ENCODE measurements around the gene S100A5. TPM values are rescaled to one million over a fixed set of nuclear protein-coding genes. Genes with fewer than 3 reads are reported as not detected.

Gene S100A5
- total RNA-seq, 1 donor from 2014 or later: not detected

DNA sequence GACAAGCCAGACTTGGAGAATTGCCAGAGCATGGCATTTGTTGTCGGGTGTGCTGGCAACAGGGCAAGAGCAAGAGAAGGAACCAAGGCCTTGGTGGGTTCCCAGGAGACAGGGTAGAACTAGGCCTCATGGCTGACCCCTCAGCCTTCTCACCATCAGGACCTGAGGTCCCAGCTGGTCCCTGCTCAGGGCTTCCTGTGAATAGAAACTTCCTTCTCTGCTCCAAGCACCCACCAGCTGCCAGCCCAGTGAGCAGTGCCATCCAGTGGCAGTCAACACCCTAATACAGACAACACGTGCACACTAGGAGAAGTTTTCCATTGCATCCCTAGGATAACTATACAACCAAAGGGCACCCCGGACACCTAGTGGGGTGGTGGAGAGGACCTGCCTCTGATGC is 27.7 kb downstream of the S100A5 start:
- no peak for ATAC-seq

DNA sequence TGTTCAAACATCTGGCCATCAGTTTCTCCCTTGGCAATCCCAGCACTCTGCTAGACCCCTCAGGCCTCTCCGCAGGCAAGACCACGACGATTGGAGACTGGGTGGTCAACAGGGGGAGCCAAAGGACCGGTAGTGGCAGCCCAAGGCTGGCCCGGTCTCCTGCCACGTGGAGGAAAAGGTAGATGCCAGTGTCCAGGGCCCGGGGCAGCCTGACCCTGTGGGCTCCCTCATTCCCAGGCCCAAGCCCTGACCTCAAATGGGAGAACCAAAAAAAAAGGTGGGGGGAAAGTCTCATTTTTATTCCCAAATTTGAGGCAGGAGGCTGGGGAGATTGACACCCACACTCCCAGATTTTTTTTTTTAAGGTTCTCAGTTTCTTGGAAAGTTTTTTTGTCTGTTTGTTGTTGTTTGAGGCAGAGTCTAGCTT is 29.7 kb downstream of the S100A5 start:
- DNase-seq (peak; percentile 87), ATAC-seq (peak; percentile 85 to 89)
- TF ChIP-seq, protein P1, sequence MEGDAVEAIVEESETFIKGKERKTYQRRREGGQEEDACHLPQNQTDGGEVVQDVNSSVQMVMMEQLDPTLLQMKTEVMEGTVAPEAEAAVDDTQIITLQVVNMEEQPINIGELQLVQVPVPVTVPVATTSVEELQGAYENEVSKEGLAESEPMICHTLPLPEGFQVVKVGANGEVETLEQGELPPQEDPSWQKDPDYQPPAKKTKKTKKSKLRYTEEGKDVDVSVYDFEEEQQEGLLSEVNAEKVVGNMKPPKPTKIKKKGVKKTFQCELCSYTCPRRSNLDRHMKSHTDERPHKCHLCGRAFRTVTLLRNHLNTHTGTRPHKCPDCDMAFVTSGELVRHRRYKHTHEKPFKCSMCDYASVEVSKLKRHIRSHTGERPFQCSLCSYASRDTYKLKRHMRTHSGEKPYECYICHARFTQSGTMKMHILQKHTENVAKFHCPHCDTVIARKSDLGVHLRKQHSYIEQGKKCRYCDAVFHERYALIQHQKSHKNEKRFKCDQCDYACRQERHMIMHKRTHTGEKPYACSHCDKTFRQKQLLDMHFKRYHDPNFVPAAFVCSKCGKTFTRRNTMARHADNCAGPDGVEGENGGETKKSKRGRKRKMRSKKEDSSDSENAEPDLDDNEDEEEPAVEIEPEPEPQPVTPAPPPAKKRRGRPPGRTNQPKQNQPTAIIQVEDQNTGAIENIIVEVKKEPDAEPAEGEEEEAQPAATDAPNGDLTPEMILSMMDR (IDR thresholded peaks at IDR 0.05): peak; percentile 93
- Histone ChIP-seq H3K27me3 (ENCODE audit: low read depth) (no peaks in the 10 kb centered on the region), H3K4me1 (peaks cover 18% of the 10 kb centered on the region), H3K4me3 (no peak overlapping the region), H3K36me3 (no peaks in the 10 kb centered on the region), H3K9me3 (no peaks in the 10 kb centered on the region), H3K27ac (no peak overlapping the region)
- intact Hi-C loops (cut with DNase I): loop anchor here (10.0 kb wide), 1 partner anchor 54 kb away; the partner anchor contains the start of gene S100A2

More for the DNA sequence above, 27.7 kb downstream of the S100A5 start:
- Histone ChIP-seq H3K4me1 (peaks cover 22% of the 10 kb centered on the region), H3K27ac (no peak overlapping the region), H3K9me3 (no peaks in the 10 kb centered on the region), H3K27me3 (ENCODE audit: low read depth) (no peaks in the 10 kb centered on the region), H3K36me3 (no peaks in the 10 kb centered on the region), H3K4me3 (no peak overlapping the region)
- no peak for DNase-seq
- TF ChIP-seq, protein P1 (IDR thresholded peaks at IDR 0.05): no peak
- intact Hi-C loops (cut with DNase I): loop anchor here (10.0 kb wide), 1 partner anchor 52 kb away; the partner anchor contains the start of gene S100A2

DNA sequence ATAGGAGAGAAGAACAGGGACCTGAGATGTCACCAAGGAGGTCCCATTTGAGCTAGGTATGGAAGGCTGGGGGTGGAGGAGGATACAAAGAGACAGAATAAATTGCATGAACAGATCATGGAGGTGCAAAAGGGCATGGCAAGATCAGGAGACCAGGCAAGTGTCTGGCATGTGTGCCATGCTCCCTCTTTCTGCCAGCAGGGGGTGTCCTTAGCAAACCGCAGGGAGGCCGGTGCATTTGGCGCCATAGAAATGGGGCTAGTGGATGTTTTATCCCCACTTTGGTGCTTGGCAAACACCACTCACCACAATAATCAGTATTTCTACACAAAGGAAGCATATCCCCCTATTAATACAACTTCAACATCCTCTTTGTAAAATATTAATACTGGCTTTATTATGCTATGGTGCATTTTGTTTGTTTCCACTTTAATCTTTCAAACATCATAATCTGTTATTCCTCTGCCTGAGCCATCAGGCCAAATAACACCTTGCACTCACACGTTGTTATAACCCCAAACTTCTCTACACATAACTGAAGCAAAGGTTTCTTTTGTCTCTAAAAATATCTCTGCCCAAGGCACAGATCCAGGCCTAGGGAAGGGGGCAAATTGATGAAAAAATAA is 30.9 kb downstream of the S100A5 start:
- H3K9me3 ChIP-seq: no peaks in the 10 kb centered on the region
- no peaks in the 10 kb centered on the region for H3K36me3 ChIP-seq
- peak; percentile 70 for DNase-seq
- peaks cover 7% of the 10 kb centered on the region for H3K4me1 ChIP-seq
- H3K27ac ChIP-seq: no peak overlapping the region
- ATAC-seq: peak; percentile 50 to 52
- intact Hi-C loops (cut with DNase I): loop anchor here (10.0 kb wide), 1 partner anchor 55 kb away; the partner anchor contains the start of gene S100A2
- H3K27me3 ChIP-seq (ENCODE audit: low read depth): no peaks in the 10 kb centered on the region
- H3K4me3 ChIP-seq: no peak overlapping the region
- TF ChIP-seq, protein P1 (IDR thresholded peaks at IDR 0.05): peak; percentile 68

DNA sequence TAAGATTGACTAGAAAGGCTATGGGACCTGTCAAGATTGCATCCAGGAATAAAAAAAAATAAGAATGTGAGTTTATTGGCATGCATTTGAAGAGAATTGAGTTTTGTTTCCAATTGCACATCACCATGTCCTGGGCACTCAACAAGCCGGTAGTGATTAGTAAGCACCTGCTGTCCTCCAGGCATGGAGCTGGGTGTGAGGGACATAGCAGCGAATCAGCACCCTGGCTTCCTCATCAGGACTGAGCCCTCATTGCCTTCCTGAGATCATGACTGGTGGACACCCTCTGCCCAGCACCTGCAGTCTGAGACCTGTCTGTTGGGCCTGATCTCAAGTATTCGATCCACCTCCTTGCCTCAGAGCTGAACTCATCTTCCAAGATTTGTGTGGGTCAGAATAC is 31.7 kb downstream of the S100A5 start:
- TF ChIP-seq, protein P1 (IDR thresholded peaks at IDR 0.05): no peak
- intact Hi-C loops (cut with DNase I): no loop called here
- no peak for DNase-seq
- no peaks in the 10 kb centered on the region for H3K36me3 ChIP-seq
- ATAC-seq: no peak
- H3K4me1 ChIP-seq: peaks cover 7% of the 10 kb centered on the region
- H3K27ac ChIP-seq: no peak overlapping the region
- H3K27me3 ChIP-seq (ENCODE audit: low read depth): no peaks in the 10 kb centered on the region
- H3K9me3 ChIP-seq: no peaks in the 10 kb centered on the region
- H3K4me3 ChIP-seq: no peak overlapping the region

DNA sequence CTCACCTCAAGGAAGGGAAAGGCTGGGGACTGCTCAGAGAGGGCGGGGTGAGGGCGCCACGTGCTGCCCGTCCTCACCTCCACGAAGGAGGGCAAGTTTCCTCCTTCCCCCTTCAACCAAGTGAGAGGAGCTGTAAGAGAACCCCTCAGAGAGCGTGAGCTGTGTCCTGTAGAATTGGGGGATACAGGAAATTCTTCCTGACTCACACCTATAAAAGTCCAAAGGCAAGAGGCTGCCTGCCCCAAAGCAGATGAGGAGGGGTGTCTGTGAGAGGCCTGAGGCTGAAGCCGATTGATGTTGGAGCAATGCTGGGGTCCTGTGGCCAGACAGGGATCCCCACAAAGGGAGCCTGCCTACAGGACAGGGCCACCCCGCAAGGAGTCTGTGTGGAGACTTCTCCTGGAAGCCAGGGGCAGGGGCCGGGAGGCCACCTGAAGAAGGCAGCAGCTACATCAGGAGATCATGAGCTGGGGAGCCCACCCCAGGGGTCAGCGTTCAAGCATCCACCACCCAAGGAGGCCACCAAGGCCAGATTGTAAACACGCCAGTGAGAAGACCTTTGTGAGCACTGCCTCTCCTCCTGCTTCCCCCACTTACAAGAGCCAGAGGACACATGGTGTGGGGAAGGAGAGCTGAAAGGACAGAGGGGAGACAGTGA is 32.7 kb downstream of the S100A5 start:
- peaks cover 7% of the 10 kb centered on the region for H3K4me1 ChIP-seq
- intact Hi-C loops (cut with DNase I): no loop called here
- TF ChIP-seq, protein P1 (IDR thresholded peaks at IDR 0.05): no peak
- H3K4me3 ChIP-seq: no peak overlapping the region
- no peaks in the 10 kb centered on the region for H3K9me3 ChIP-seq
- peak overlapping the region; percentile 41 for H3K27ac ChIP-seq
- no peak for ATAC-seq
- DNase-seq: no peak
- no peaks in the 10 kb centered on the region for H3K36me3 ChIP-seq
- H3K27me3 ChIP-seq (ENCODE audit: low read depth): no peaks in the 10 kb centered on the region

Measured in lower lobe of right lung (tissue), 2 donors.